AG04449 (cell line): ENCODE measurements around the gene TFDP1.

Experiments used
- CTCF ChIA-PET: fragments of 350-600 bp; formaldehyde crosslinking; extraction: SDS; loops from one replicate; lab custom pipeline; 2021; ENCODE audit warnings: antibody characterized with exemption; lab: Yijun Ruan, JAX
- POLR2A ChIA-PET: fragments of 400-600, 350-600 bp; formaldehyde crosslinking; extraction: SDS; loops from one replicate; lab custom pipeline; 2020; ENCODE audit warnings: antibody characterized with exemption, inconsistent platforms; lab: Yijun Ruan, JAX
- DNase-seq: peaks from one replicate; pipeline ENCODE4 v3.0.0-alpha.2; 2010; ENCODE audit warnings: low read depth, low spot score
- H3K4me3 ChIP-seq: 2 replicates; pipeline ENCODE4 v1.5.1; 2011; ENCODE audit warnings: low read depth, mild to moderate bottlenecking, control low read depth, low read length
- TF ChIP-seq, protein P1 (sequence below): IDR thresholded peaks from one replicate; pipeline ENCODE4 v1.5.1; 2011; ENCODE audit warnings: mild to moderate bottlenecking, moderate library complexity, low read length, control low read depth, inconsistent platforms; ENCODE audit not compliant: insufficient read depth; ENCODE audit errors: missing control alignments

The TFDP1 gene

GRCh38 chr13:113544896-113545295 is 39.7 kb upstream of the TFDP1 start:
- ChIA-PET CTCF (interaction anchor here (1.6 kb wide), 1 partner anchor 17 kb away, joined by 5 read pairs; no protein-coding TSS in a partner anchor), POLR2A (no interaction called here)

DNA sequence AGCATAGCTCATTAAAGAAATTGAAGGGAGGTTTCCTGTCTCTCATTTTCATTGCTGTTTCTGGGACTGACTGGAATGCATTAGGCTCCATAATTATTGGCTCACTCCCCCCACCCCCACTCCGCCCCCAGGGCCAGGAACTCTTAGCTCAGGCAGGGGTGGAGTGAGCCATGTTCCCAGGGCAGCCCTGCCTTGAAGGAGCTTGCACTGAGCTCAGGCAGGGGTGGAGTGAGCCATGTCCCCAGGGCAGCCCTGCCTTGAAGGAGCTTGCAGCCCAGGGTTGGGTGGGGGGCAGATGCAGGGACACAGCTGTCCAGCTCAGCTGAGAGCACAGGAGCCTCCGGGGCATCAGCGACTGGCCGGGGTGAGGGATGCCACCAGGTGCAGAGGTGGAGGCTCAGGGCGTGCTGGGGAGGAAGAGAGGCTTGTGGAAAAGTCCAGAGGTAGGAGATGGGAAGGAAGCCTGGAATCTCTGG is 39.1 kb upstream of the TFDP1 start:
- no peak overlapping the region for H3K4me3 ChIP-seq
- TF ChIP-seq, protein P1, sequence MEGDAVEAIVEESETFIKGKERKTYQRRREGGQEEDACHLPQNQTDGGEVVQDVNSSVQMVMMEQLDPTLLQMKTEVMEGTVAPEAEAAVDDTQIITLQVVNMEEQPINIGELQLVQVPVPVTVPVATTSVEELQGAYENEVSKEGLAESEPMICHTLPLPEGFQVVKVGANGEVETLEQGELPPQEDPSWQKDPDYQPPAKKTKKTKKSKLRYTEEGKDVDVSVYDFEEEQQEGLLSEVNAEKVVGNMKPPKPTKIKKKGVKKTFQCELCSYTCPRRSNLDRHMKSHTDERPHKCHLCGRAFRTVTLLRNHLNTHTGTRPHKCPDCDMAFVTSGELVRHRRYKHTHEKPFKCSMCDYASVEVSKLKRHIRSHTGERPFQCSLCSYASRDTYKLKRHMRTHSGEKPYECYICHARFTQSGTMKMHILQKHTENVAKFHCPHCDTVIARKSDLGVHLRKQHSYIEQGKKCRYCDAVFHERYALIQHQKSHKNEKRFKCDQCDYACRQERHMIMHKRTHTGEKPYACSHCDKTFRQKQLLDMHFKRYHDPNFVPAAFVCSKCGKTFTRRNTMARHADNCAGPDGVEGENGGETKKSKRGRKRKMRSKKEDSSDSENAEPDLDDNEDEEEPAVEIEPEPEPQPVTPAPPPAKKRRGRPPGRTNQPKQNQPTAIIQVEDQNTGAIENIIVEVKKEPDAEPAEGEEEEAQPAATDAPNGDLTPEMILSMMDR: no peak
- POLR2A ChIA-PET: no interaction called here
- DNase-seq: no peak
- CTCF ChIA-PET: interaction anchor here (1.6 kb wide), 1 partner anchor 17 kb away, joined by 5 read pairs; no protein-coding TSS in a partner anchor

More at GRCh38 chr13:113544896-113545295, 39.7 kb upstream of the TFDP1 start:
- no peak for DNase-seq
- H3K4me3 ChIP-seq: no peak overlapping the region
- TF ChIP-seq, protein P1: no peak

- CTCF ChIA-PET: interaction anchor here (1.6 kb wide), 1 partner anchor 16 kb away, joined by 5 read pairs; no protein-coding TSS in a partner anchor
- no peak for DNase-seq
- POLR2A ChIA-PET: no interaction called here
Observed at GRCh38 chr13:113545931-113546516, 38.5 kb upstream of the TFDP1 start.

GRCh38 chr13:113546571-113547237 is 37.8 kb upstream of the TFDP1 start:
- TF ChIP-seq, protein P1: no peak
- POLR2A ChIA-PET: no interaction called here
- no peak for DNase-seq
- no peak overlapping the region for H3K4me3 ChIP-seq
- CTCF ChIA-PET: interaction anchor here (1.0 to 1.6 kb wide), 2 partner anchors 15 to 16 kb away, joined by 3 to 5 read pairs; no protein-coding TSS in a partner anchor

More at GRCh38 chr13:113545931-113546516, 38.5 kb upstream of the TFDP1 start:
- H3K4me3 ChIP-seq: no peak overlapping the region
- TF ChIP-seq, protein P1: no peak

DNA sequence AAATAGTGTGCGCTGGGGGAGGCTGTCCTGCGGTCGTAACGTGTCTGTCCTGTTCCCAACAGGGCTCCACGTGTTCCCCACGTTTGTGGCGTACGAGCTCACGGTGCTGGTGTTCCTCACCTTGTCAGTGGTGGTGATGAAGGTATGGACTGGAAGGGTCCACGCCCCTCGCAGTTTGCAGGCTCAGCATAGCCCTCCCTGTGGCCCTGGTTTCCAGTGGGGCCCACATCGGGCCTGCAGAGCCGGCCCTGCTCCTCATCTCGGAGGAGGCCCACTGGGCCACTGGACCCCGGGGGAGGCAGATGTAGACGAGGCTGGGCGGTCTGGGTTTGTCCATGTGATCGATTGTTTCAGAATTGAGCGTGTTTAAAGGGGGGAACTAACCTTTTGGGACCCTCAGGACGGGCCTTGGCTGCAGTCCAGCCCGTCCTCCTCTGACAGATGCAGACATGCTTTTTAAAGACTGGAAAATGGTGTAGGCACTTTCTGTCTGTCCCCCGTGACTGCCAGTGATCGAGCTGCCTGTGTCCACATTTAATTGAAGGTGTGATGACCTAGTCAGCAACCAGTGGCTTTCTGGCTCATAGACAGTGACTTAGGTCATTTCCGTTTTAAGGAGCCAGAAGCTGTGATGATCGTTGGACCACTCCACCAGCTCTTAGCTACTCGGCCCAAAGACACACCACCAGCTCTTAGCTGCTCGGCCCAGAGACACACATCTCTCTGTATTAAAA is 37.1 kb upstream of the TFDP1 start:
- H3K4me3 ChIP-seq: no peak overlapping the region
- POLR2A ChIA-PET: no interaction called here
- TF ChIP-seq, protein P1: no peak
- CTCF ChIA-PET: interaction anchor here (1.0 kb wide), 1 partner anchor 15 kb away, joined by 3 read pairs; no protein-coding TSS in a partner anchor
- DNase-seq: no peak
